ENCODE measurements around the gene BARX2.

- no peak for TF ChIP-seq ZNF174 (tag by site-specific recombination; IDR thresholded peaks at IDR 0.05)
- no peak for TF ChIP-seq ZNF350 (tag by site-specific recombination; IDR thresholded peaks at IDR 0.05)
- TF ChIP-seq KLF1 (tag by site-specific recombination; IDR thresholded peaks at IDR 0.05) = no peak
Measured at GRCh38 chr11:129396454-129396853, 20.8 kb downstream of the BARX2 start.

All from HEK293 (cell line).